Heart right ventricle (tissue), 16 donors: ENCODE measurements around the gene NRP2. TPM values are rescaled to one million over a fixed set of nuclear protein-coding genes. Genes with fewer than 3 reads are reported as not detected.
A peak's percentile ranks its signal among the peaks of the same experiment; 100 is the strongest.

Experiments
- ATAC-seq, 8 donors: fragments of 200-7000 bp; cut with Tn5 transposase; one replicate each; pipeline ENCODE4 v1.9.1; 2020; ENCODE audit warnings: mild to moderate bottlenecking in 8 of 8, moderate library complexity in 8 of 8, moderate number of reproducible peaks in 1 of 8
- DNase-seq, 2 donors: peaks; one replicate each; pipeline ENCODE4 v3.0.0-alpha.2; 2020
- H3K27ac ChIP-seq, 10 donors: fragments of 200-600 bp; sonication (generic) in 2 of 10; one replicate each; pipeline versions ENCODE4 v1.5.0 to v1.8.0; 2020 to 2022; ENCODE audit warnings: mild to moderate bottlenecking in 3 of 10
- H3K27me3 ChIP-seq, 7 donors: fragments of 200-600 bp; one replicate each; pipeline ENCODE4 v1.8.0; 2021 to 2022; ENCODE audit warnings: mild to moderate bottlenecking in 2 of 7
- H3K36me3 ChIP-seq, 9 donors: fragments of 200-600 bp; sonication (generic) in 1 of 9; one replicate each; pipeline versions ENCODE4 v1.5.0 to v1.8.0; 2020 to 2022; ENCODE audit warnings: mild to moderate bottlenecking in 2 of 9
- H3K4me1 ChIP-seq, 9 donors: fragments of 200-600 bp; sonication (generic) in 1 of 9; one replicate each; pipeline versions ENCODE4 v1.5.0 to v1.8.0; 2020 to 2022; ENCODE audit warnings: mild to moderate bottlenecking in 4 of 9
- H3K4me3 ChIP-seq, 10 donors: fragments of 200-600 bp; sonication (generic) in 2 of 10; one replicate each; pipeline versions ENCODE4 v1.5.0 to v1.8.0; 2020 to 2022; ENCODE audit warnings: mild to moderate bottlenecking in 7 of 10, moderate library complexity in 2 of 10
- H3K9me3 ChIP-seq, 11 donors: fragments of 200-600 bp in 10 of 11; sonication (generic) in 2 of 11; one replicate each; pipeline versions ENCODE4 v1.5.0 to v1.8.0; 2013 to 2022; ENCODE audit warnings: mild to moderate bottlenecking in 2 of 11, control low read depth in 1 of 11, moderate library complexity in 1 of 11
- WGBS, 2 donors: extraction: QIAGEN DNeasy Blood & Tissue Kit; methylation state at CpG; one replicate each; pipeline ENCODE4 v1.1.7; 2013; ENCODE audit warnings: inconsistent platforms in 1 of 2; 5-methylcytosine and 5-hydroxymethylcytosine counted together
- intact Hi-C, 10 donors: fragments of 100-400 bp; cut with DNase I; formaldehyde crosslinking; loops; one replicate each; pipeline versions ENCODE4 v1.11.1 to v1.14.2; 2022
- polyA plus RNA-seq, 2 donors: library from polyadenylated mRNA; stranded (reverse); fragments of 200-250 nt; gene quantifications; one replicate each; pipeline ENCODE4 v1.2.3, GENCODE V29; 2013
- total RNA-seq, 10 donors: library from RNA; stranded (reverse); fragmentation: NEBNext Ultra II Directional in 3 of 10; extraction: Animal tissue kit (Norgen Biotek cat#: 25700) in 3 of 10; gene quantifications; one replicate each; pipeline versions ENCODE4 v1.2.1 to v1.2.4, GENCODE V29; 2021 to 2023
- TF ChIP-seq, protein P1 (sequence below), 9 donors: fragments of 200-600 bp; sonication (generic) in 2 of 9; IDR thresholded peaks; one replicate each; pipeline versions ENCODE4 v1.5.0 to v1.8.0; 2021 to 2022; ENCODE audit warnings: antibody characterized with exemption in 9 of 9, mild to moderate bottlenecking in 5 of 9, moderate library complexity in 1 of 9
- donor health status: Arrhythmogenic right ventricular cardiomyopathy.
- donor health status: ischemic (EF 13 %, LVEDD 7.1; RV severe dilation, severe dysfunction).
- donor health status: healthy with polysubstance abuse.
- donor health status: DM: no; HTN: yes; CAD: no.
- donor health status: DM: no; HTN: no; CAD: no.
- donor health status: ischemic (EF 25% LVEDD 6.9; RV normal size, moderate dysfunction).
- donor health status: ischemic (EF 25% LVEDD 5.7; RV mildly dilated, moderate dysfunction).
- donor health status: healthy.
- donor health status: DM: yes; HTN: yes; CAD: no.
- donor health status: Ischemic cardiomyopathy.
- donor health status: ischemic (EF 35%, LVEDD 5.7; RV mildly dilated, moderate dysfunction).
- donor health status: nonischemic (EF 11% LVEDD 7.7; RV severe dilation, severe dysfunction).
- donor health status: DM: yes; HTN: yes; CAD: no.
- donor health status: PGD.
- donor health status: ischemic (EF 29% LVEDD 5.4; RV normal size, mild dysfunction).
- donor health status: nonischemic (EF 23%, LVEDD 6.1; RV moderate dilation, normal function).

The NRP2 gene
- total and polyA plus RNA-seq, 12 donors = 2.5 to 29.4 (median 8.6) TPM

DNA sequence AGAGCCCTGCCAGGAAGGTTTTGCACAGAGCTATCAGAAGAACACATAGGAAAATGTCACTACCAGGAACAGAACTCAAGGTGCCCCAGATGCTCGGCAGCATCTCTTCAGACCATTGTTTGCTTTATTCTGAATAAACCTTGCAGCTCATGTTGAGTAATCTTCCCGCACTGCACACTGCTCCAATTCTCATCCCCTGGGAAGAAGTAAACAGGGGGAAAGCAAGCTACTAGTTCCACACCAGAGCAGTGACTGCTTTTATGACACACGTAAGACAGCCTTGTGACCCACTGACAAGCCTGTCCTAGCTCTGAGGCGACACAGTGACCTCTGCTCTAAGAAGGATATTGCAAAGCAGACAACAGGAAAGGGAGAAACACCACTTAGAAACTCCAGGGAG lies 44.2 kb downstream of the NRP2 start:
- WGBS, 2 donors = 93 to 94% methylated on average over 4 of the region's 4 CpGs
- Histone ChIP-seq H3K27me3 (no peaks in the 10 kb centered on the region), H3K9me3 (no peaks in the 10 kb centered on the region), H3K27ac (no peak overlapping the region), H3K4me3 (no peak overlapping the region), H3K36me3 (peaks cover 0 to 82% (median 0%) of the 10 kb centered on the region in 9 donors), H3K4me1 (peaks cover 0 to 32% (median 0%) of the 10 kb centered on the region in 9 donors)
- DNase-seq (no peak), ATAC-seq (no peak)
- TF ChIP-seq, protein P1, sequence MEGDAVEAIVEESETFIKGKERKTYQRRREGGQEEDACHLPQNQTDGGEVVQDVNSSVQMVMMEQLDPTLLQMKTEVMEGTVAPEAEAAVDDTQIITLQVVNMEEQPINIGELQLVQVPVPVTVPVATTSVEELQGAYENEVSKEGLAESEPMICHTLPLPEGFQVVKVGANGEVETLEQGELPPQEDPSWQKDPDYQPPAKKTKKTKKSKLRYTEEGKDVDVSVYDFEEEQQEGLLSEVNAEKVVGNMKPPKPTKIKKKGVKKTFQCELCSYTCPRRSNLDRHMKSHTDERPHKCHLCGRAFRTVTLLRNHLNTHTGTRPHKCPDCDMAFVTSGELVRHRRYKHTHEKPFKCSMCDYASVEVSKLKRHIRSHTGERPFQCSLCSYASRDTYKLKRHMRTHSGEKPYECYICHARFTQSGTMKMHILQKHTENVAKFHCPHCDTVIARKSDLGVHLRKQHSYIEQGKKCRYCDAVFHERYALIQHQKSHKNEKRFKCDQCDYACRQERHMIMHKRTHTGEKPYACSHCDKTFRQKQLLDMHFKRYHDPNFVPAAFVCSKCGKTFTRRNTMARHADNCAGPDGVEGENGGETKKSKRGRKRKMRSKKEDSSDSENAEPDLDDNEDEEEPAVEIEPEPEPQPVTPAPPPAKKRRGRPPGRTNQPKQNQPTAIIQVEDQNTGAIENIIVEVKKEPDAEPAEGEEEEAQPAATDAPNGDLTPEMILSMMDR (IDR thresholded peaks at IDR 0.05) = no peak
- intact Hi-C loops = no loop called here

DNA sequence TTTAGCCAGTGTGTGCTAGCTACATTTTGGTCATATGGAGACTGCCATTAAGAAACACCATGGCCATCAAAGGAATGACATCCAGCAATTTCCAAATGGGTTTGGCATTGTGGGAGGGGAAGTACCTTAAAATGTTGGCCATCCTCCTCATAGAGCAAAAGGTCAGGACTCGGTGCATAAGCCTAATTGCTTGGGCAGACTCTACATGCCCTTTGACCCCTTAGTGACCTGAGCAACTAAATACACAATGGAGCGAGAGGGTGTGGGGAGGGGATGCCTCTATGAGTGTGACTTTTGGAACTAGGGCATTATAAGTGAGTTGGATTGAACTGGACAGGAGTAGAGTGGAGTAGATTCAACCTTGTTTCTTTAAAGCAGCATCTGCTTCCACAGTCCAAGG lies 44.9 kb downstream of the NRP2 start:
- intact Hi-C loops = no loop called here
- DNase-seq (no peak), ATAC-seq (no peak)
- Histone ChIP-seq H3K9me3 (no peaks in the 10 kb centered on the region), H3K27me3 (no peaks in the 10 kb centered on the region), H3K36me3 (peaks cover 0 to 88% (median 0%) of the 10 kb centered on the region in 9 donors), H3K4me3 (no peak overlapping the region), H3K27ac (no peak overlapping the region), H3K4me1 (peaks cover 0 to 29% (median 0%) of the 10 kb centered on the region in 9 donors)
- TF ChIP-seq, protein P1 (IDR thresholded peaks at IDR 0.05) = no peak
- WGBS, 2 donors = 90 to 98% methylated on average over 2 of the region's 2 CpGs

DNA sequence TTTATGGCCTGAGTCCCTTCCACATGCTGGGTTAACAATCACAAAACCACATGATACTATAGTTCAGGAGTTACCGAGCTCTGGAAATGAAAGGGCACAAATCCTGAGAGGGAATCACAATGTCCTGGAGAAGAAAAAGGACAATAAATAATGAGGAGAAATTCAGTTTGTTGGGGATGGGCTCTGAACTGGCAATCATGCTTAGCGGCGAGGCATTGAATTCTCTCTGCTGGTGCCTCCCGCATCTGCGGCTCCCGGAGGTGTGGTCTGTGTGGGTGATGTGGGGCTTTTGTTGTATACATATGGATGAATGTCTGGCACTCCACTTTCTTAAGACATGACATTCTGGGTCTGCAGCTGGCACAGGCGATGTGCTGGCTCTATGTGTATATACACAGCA lies 46.1 kb downstream of the NRP2 start:
- no peak overlapping the region for H3K27ac ChIP-seq
- 94 to 95% methylated on average over 7 of the region's 7 CpGs for WGBS, 2 donors
- no peaks in the 10 kb centered on the region for H3K9me3 ChIP-seq
- H3K4me3 ChIP-seq = no peak overlapping the region
- peaks cover 0 to 88% (median 0%) of the 10 kb centered on the region in 9 donors for H3K36me3 ChIP-seq
- intact Hi-C loops = no loop called here
- DNase-seq (no peak), ATAC-seq (no peak)
- no peaks in the 10 kb centered on the region for H3K27me3 ChIP-seq
- peaks cover 0 to 17% (median 0%) of the 10 kb centered on the region in 9 donors for H3K4me1 ChIP-seq
- TF ChIP-seq, protein P1 (IDR thresholded peaks at IDR 0.05) = no peak

DNA sequence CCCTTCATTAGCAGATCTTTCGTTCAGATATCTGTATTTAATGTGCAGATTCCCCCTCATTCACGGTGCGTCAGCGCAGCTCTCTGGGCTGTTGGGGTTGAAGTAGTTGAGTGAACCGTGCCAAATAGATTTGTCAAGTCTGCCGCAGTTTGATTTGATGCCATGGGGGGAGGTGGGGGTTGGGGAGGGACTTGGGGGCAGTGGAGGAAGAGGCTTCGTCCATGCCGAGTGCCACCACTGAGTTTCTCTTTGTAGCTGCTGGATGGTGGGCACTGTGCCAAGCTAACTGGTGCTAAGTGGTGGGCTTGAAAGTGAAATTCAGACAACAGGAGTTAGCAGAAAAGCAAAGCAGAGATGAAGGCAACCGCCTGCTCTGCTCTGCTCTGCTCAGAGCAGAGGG lies 47.9 kb downstream of the NRP2 start:
- TF ChIP-seq, protein P1 (IDR thresholded peaks at IDR 0.05) = no peak
- intact Hi-C loops = no loop called here
- 77 to 86% methylated on average over 9 of the region's 9 CpGs for WGBS, 2 donors
- Histone ChIP-seq H3K9me3 (no peaks in the 10 kb centered on the region), H3K36me3 (peaks cover 0 to 77% (median 0%) of the 10 kb centered on the region in 9 donors), H3K27ac (peak overlapping the region in 1 of 10 donors; percentile 23), H3K4me3 (no peak overlapping the region), H3K4me1 (peaks cover 0 to 24% (median 6%) of the 10 kb centered on the region in 9 donors), H3K27me3 (no peaks in the 10 kb centered on the region)
- DNase-seq (no peak), ATAC-seq (no peak)
